ENCODE data around the gene TEX19. TPM values are rescaled to one million over a fixed set of nuclear protein-coding genes. Genes with fewer than 3 reads are reported as not detected.

The TEX19 gene
- 0.08 TPM in 1 of 2 replicates, not detected in the other for total RNA-seq

GRCh38 chr17:82358465-82359350, at the start of gene TEX19:
Gene TEX19, plus strand, starts transcription at chr17:82359247. Its CDS starts 2,904 bp downstream, at chr17:82362151.

GRCh38 chr17:82317394-82318168, 41.5 kb upstream of the TEX19 start, which contains the start of gene CD7:
Gene CD7, minus strand, starts transcription at chr17:82317608. Its CDS starts 113 bp downstream, at chr17:82317495.

GRCh38 chr17:82333279-82334171, 25.5 kb upstream of the TEX19 start, which contains the start of gene SECTM1:
Gene SECTM1, minus strand, starts transcription at chr17:82333766. Its CDS starts 6,526 bp downstream, at chr17:82327240.

GRCh38 chr17:82371333-82372248, 12.5 kb downstream of the TEX19 start, which contains the start of gene UTS2R:
Gene UTS2R, plus strand, starts transcription at chr17:82371765. Its CDS starts 2,560 bp downstream, at chr17:82374325.

Other genes starting within 250 kb of the TEX19 start
- 9.4 and 13.4 TPM in 2 replicates for gene CCDC57, start 146.4 kb upstream of the TEX19 start, total RNA-seq
- 166 and 252 TPM in 2 replicates for gene SLC16A3, start 130.2 kb upstream of the TEX19 start, total RNA-seq
- gene CSNK1D, start 85.5 kb upstream of the TEX19 start, total RNA-seq: 35.0 and 53.3 TPM in 2 replicates
- gene CD7, start 41.6 kb upstream of the TEX19 start, total RNA-seq: not detected in 2 replicates
- 6.3 and 11.7 TPM in 2 replicates for gene SECTM1, start 25.5 kb upstream of the TEX19 start, total RNA-seq
- not detected in 2 replicates for gene UTS2R, start 12.5 kb downstream of the TEX19 start, total RNA-seq
- 6.6 and 9.8 TPM in 2 replicates for gene HEXD, start 59.1 kb downstream of the TEX19 start, total RNA-seq
- 29.5 and 41.0 TPM in 2 replicates for gene OGFOD3, start 59.3 kb downstream of the TEX19 start, total RNA-seq
- gene CYBC1, start 91.5 kb downstream of the TEX19 start, total RNA-seq: 31.2 and 39.1 TPM in 2 replicates
- 29.5 and 44.0 TPM in 2 replicates for gene NARF, start 99.5 kb downstream of the TEX19 start, total RNA-seq
- gene FOXK2, start 160.5 kb downstream of the TEX19 start, total RNA-seq: 45.4 and 48.2 TPM in 2 replicates